ENCODE results near the gene ABHD6. TPM values are rescaled to one million over a fixed set of nuclear protein-coding genes. Genes with fewer than 3 reads are reported as not detected.

The ABHD6 gene
- total RNA-seq, 4 donors from 2014 or later = 36.5 to 69.7 (median 51.1) TPM

DNA sequence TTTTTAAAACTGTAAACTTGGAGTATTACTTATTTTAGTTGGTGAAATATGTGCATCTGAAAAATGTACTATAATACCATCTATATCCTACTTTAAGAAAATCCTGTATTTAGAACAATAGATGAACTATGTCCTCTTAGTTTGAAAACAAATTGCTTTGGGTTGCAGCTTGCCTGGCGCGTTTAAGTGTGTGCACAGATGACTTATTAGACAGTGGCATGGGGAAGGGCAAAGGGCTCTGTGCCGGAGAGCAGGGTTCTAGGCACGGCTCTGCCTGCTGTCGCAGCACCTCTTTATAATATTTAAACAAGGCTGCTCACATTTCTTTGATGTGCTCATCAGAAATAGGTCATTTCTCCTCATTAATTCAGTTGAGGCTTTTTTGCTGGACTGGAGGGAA, 105.1 kb downstream of the ABHD6 start:
- 88% methylated on average over 5 of the region's 5 CpGs for WGBS, 2 donors
- TF ChIP-seq, protein P1, sequence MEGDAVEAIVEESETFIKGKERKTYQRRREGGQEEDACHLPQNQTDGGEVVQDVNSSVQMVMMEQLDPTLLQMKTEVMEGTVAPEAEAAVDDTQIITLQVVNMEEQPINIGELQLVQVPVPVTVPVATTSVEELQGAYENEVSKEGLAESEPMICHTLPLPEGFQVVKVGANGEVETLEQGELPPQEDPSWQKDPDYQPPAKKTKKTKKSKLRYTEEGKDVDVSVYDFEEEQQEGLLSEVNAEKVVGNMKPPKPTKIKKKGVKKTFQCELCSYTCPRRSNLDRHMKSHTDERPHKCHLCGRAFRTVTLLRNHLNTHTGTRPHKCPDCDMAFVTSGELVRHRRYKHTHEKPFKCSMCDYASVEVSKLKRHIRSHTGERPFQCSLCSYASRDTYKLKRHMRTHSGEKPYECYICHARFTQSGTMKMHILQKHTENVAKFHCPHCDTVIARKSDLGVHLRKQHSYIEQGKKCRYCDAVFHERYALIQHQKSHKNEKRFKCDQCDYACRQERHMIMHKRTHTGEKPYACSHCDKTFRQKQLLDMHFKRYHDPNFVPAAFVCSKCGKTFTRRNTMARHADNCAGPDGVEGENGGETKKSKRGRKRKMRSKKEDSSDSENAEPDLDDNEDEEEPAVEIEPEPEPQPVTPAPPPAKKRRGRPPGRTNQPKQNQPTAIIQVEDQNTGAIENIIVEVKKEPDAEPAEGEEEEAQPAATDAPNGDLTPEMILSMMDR (IDR thresholded peaks at IDR 0.05) = no peak
- TF ChIP-seq POLR2A (IDR thresholded peaks at IDR 0.05) = no peak
- intact Hi-C loops (cut with DNase I; ENCODE audit: low total_unique reads) = no loop called here
- H3K4me3 ChIP-seq (ENCODE audit: low read depth, poor library complexity, severe bottlenecking) = no peak overlapping the region
- DNase-seq (ENCODE audit: low spot score in 2 of 2) = no peak

Other genes with a start within 250 kb of the ABHD6 start
- gene FLNB, start 229.4 kb upstream of the ABHD6 start, total RNA-seq = 100 to 1,000 TPM; 108 to 155 (median 128) TPM
- gene DNASE1L3, start 26.8 kb upstream of the ABHD6 start, total RNA-seq = 1 to 10 TPM in 3 of 4 donors, under 1 TPM in 1; 0.76 to 8.1 (median 3.1) TPM
- gene RPP14, start 68.5 kb downstream of the ABHD6 start, total RNA-seq = 10 to 100 TPM in 1 of 4 donors, 1 to 10 TPM in 3; 8.2 to 16.7 (median 9.5) TPM
- gene HTD2, start 68.7 kb downstream of the ABHD6 start, total RNA-seq = 10 to 100 TPM in 3 of 4 donors, 1 to 10 TPM in 1; 9.5 to 17.7 (median 12.7) TPM
- gene PXK, start 95.1 kb downstream of the ABHD6 start, total RNA-seq = 10 to 100 TPM; 19.4 to 27.7 (median 23.9) TPM
- 100 to 1,000 TPM in 2 of 4 donors, 10 to 100 TPM in 2; 36.9 to 112 (median 77.8) TPM for gene PDHB, start 196.0 kb downstream of the ABHD6 start, total RNA-seq